Tibial nerve (tissue), 4 donors: Measurements from ENCODE around the gene LRRC4C. TPM values are rescaled to one million over a fixed set of nuclear protein-coding genes. Genes with fewer than 3 reads are reported as not detected.

ENCODE experiments used
- DNase-seq, 2 donors: peaks; one replicate each; pipeline ENCODE4 v3.0.0-alpha.2; 2019; ENCODE audit warnings: low spot score in 2 of 2
- H3K27ac ChIP-seq, 4 donors: fragments of 200-600 bp; sonication (generic) in 3 of 4; one replicate each; pipeline ENCODE4 v1.5.1; 2017 to 2019; ENCODE audit warnings: mild to moderate bottlenecking in 1 of 4
- H3K27me3 ChIP-seq, 2 donors: fragments of 200-600 bp; sonication (generic) in 1 of 2; one replicate each; pipeline versions ENCODE4 v1.5.1 to v1.6.0; 2017 to 2019
- H3K36me3 ChIP-seq, 3 donors: fragments of 200-600 bp; sonication (generic); one replicate each; pipeline ENCODE4 v1.5.1; 2018 to 2019
- H3K4me1 ChIP-seq, 4 donors: fragments of 200-600 bp; sonication (generic) in 3 of 4; one replicate each; pipeline ENCODE4 v1.5.1; 2017 to 2019
- H3K4me3 ChIP-seq, 4 donors: fragments of 200-600 bp; sonication (generic) in 3 of 4; one replicate each; pipeline ENCODE4 v1.5.1; 2017 to 2019; ENCODE audit warnings: mild to moderate bottlenecking in 1 of 4, moderate library complexity in 1 of 4
- H3K9me3 ChIP-seq, 4 donors: fragments of 200-600 bp; sonication (generic) in 3 of 4; one replicate each; pipeline ENCODE4 v1.5.1; 2017 to 2019
- CTCF ChIP-seq, 5 experiments: fragments of 200-600 bp in 3 of 5; fragments of 450-650 bp in 2 of 5; sonication (generic) in 3 of 5; IDR thresholded peaks; one replicate each; pipeline ENCODE4 v1.5.1; 2016 to 2019; ENCODE audit warnings: antibody characterized with exemption in 5 of 5, mild to moderate bottlenecking in 3 of 5, moderate library complexity in 2 of 5
- EP300 ChIP-seq, 2 donors: sonication (generic); formaldehyde crosslinking; IDR thresholded peaks; one replicate each; pipeline ENCODE4 v1.6.1; 2017; ENCODE audit warnings: antibody characterized with exemption in 2 of 2, mild to moderate bottlenecking in 1 of 2
- POLR2A ChIP-seq, 2 donors: fragments of 450-650 bp; IDR thresholded peaks; one replicate each; pipeline ENCODE4 v1.6.1; 2017; ENCODE audit warnings: antibody characterized with exemption in 2 of 2, mild to moderate bottlenecking in 2 of 2, moderate library complexity in 2 of 2
- WGBS, 2 donors: methylation state at CpG; one replicate each; pipeline ENCODE4 v1.1.5; 2018; 5-methylcytosine and 5-hydroxymethylcytosine counted together
- total RNA-seq, 4 donors: library from RNA; depleted of rRNA; stranded (reverse); fragments of >200 nt; gene quantifications; one replicate each; pipeline ENCODE4 v1.1.0, GENCODE V29; 2016

The LRRC4C gene
- total RNA-seq, 4 donors from 2014 or later, result 7.1 to 15.7 (median 8.4) TPM

DNA sequence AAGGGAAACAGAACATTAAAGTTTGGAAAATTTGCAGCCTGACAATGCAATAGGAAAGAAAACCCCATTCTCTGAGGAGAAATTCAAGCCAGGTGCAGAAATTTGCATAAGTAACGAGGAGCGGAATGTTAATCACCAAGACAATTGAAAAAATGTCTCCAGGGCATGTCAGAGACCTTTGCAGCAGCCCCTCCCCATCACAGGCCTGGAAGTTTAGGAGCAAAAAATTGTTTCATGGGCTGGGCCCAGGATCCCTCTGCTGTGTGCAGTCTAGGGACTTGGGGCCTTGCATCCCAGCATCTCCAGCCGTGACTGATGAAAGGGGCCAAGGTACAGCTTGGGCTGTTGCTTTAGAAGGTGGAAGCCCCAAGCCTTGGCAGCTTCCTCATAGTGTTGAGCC, 780.2 kb downstream of the LRRC4C start:
- Histone ChIP-seq H3K4me3 (no peak overlapping the region), H3K4me1 (no peaks in the 10 kb centered on the region), H3K9me3 (no peaks in the 10 kb centered on the region), H3K27ac (no peak overlapping the region), H3K27me3 (no peaks in the 10 kb centered on the region), H3K36me3 (no peaks in the 10 kb centered on the region)
- 68 to 71% methylated on average over 3 of the region's 3 CpGs for WGBS, 2 donors
- TF ChIP-seq EP300 (IDR thresholded peaks at IDR 0.05), result no peak
- TF ChIP-seq POLR2A (IDR thresholded peaks at IDR 0.05), result no peak
- no peak for DNase-seq

- H3K27ac ChIP-seq, result no peak overlapping the region
- no peaks in the 10 kb centered on the region for H3K4me1 ChIP-seq
- WGBS, 2 donors, result 73 to 78% methylated on average over 2 of the region's 2 CpGs
- no peak for TF ChIP-seq CTCF (IDR thresholded peaks at IDR 0.05)
- no peak for TF ChIP-seq EP300 (IDR thresholded peaks at IDR 0.05)
- TF ChIP-seq POLR2A (IDR thresholded peaks at IDR 0.05), result no peak
- no peaks in the 10 kb centered on the region for H3K27me3 ChIP-seq
- H3K4me3 ChIP-seq, result no peak overlapping the region
- H3K36me3 ChIP-seq, result no peaks in the 10 kb centered on the region
- peaks cover 0 to 13% (median 0%) of the 10 kb centered on the region in 4 donors for H3K9me3 ChIP-seq
- DNase-seq, result no peak
Measured at GRCh38 chr11:40647295-40647694, 812.2 kb downstream of the LRRC4C start.

GRCh38 chr11:40642284-40642683, 817.2 kb downstream of the LRRC4C start:
- no peak for DNase-seq
- Histone ChIP-seq H3K4me3 (no peak overlapping the region), H3K27ac (no peak overlapping the region), H3K36me3 (no peaks in the 10 kb centered on the region), H3K9me3 (no peaks in the 10 kb centered on the region), H3K4me1 (no peaks in the 10 kb centered on the region), H3K27me3 (no peaks in the 10 kb centered on the region)
- TF ChIP-seq EP300 (IDR thresholded peaks at IDR 0.05) (no peak), POLR2A (IDR thresholded peaks at IDR 0.05) (no peak), CTCF (IDR thresholded peaks at IDR 0.05) (no peak)
- 80 to 81% methylated on average over 1 of the region's 1 CpG for WGBS, 2 donors

DNA sequence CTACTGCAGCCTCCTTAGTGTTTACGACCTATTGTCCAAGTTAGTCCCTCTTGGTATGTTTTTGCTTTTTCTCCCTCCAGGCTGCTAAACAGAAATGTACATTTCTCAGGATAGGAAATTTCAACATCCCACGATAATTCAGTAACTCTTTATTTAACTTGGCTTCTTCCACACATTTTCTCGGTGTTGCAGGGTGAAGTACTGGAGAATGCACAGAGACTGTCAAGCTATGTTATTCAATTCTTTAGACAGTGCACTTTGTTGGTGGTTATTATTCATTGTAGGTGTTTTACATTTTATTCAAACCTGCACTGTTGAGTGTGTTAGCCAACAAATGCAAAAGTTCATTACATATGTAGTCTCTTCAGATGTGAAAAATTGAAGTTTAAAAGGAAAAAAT, 839.8 kb downstream of the LRRC4C start:
- WGBS, 2 donors, result 55 to 62% methylated on average over 3 of the region's 3 CpGs
- H3K27ac ChIP-seq, result no peak overlapping the region
- TF ChIP-seq POLR2A (IDR thresholded peaks at IDR 0.05) (no peak), CTCF (IDR thresholded peaks at IDR 0.05) (no peak)
- H3K4me1 ChIP-seq, result no peaks in the 10 kb centered on the region
- H3K36me3 ChIP-seq, result no peaks in the 10 kb centered on the region
- H3K27me3 ChIP-seq, result no peaks in the 10 kb centered on the region
- H3K9me3 ChIP-seq, result no peaks in the 10 kb centered on the region
- DNase-seq, result no peak
- no peak overlapping the region for H3K4me3 ChIP-seq

DNA sequence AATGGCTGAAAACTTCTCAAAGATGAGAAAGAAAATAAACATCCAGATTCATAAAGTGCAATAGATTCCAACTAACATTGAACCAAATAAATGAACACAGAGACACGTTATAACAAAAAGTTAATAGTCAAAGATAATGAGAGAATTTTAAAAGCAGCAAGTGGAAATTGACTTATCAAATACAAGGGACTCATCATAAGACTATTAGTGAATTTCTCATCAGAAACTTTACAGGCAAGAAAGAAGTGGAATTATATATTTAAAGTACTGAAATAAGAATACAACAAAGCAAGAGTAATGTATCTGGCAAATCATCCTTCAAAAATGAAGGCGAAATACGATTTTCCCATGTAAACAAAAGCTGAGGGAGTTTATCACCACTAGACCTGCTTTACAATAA, 852.7 kb downstream of the LRRC4C start:
- 80 to 86% methylated on average over 3 of the region's 3 CpGs for WGBS, 2 donors
- Histone ChIP-seq H3K27me3 (no peaks in the 10 kb centered on the region), H3K27ac (no peak overlapping the region), H3K9me3 (peaks cover 0 to 35% (median 6%) of the 10 kb centered on the region in 4 donors), H3K4me1 (no peaks in the 10 kb centered on the region), H3K4me3 (no peak overlapping the region), H3K36me3 (no peaks in the 10 kb centered on the region)
- DNase-seq, result no peak
- TF ChIP-seq CTCF (IDR thresholded peaks at IDR 0.05) (no peak), EP300 (IDR thresholded peaks at IDR 0.05) (no peak), POLR2A (IDR thresholded peaks at IDR 0.05) (no peak)
